Adrenal gland (tissue), 5 donors: ENCODE measurements around the gene CD200R1.

Source experiments
- POLR2A ChIP-seq, 2 donors: fragments of 450-650 bp; IDR thresholded peaks; one replicate each; pipeline ENCODE4 v1.6.1; 2017; ENCODE audit warnings: antibody characterized with exemption in 2 of 2, mild to moderate bottlenecking in 2 of 2, moderate library complexity in 1 of 2
- TF ChIP-seq, protein P1 (sequence below), 6 experiments: fragments of 450-650 bp in 4 of 6; fragments of 200-600 bp in 2 of 6; sonication (generic) in 1 of 6; IDR thresholded peaks; 1 replicate in 5 of 6; 2 replicates in 1 of 6; pipeline versions ENCODE4 v1.5.1 to v1.8.0; 2016 to 2021; ENCODE audit warnings: antibody characterized with exemption in 6 of 6, mild to moderate bottlenecking in 2 of 6, moderate library complexity in 1 of 6
- donor health status: DM: no; HTN: no; CAD: no.

DNA sequence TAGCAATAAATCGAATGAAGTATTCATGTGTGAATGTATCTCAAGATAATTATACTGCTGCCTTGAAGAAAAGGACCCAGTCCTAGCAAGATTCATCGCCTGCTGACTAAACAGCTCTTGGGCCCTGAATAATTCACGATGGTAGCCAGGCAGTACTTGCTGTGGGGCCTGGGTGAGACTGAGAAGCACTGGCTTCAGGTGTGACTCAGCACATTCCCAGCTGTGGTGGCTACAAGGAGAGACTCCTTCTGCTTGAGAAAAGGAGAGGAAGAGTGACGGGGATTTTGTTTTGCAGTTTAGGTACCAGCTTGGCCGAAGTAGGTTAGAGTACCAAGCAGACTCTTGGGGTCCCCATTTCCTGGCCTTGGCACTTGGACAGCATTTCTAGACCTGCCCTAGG, 80.6 kb downstream of the CD200R1 start:
- TF ChIP-seq, protein P1, sequence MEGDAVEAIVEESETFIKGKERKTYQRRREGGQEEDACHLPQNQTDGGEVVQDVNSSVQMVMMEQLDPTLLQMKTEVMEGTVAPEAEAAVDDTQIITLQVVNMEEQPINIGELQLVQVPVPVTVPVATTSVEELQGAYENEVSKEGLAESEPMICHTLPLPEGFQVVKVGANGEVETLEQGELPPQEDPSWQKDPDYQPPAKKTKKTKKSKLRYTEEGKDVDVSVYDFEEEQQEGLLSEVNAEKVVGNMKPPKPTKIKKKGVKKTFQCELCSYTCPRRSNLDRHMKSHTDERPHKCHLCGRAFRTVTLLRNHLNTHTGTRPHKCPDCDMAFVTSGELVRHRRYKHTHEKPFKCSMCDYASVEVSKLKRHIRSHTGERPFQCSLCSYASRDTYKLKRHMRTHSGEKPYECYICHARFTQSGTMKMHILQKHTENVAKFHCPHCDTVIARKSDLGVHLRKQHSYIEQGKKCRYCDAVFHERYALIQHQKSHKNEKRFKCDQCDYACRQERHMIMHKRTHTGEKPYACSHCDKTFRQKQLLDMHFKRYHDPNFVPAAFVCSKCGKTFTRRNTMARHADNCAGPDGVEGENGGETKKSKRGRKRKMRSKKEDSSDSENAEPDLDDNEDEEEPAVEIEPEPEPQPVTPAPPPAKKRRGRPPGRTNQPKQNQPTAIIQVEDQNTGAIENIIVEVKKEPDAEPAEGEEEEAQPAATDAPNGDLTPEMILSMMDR (IDR thresholded peaks at IDR 0.05): no peak
- TF ChIP-seq POLR2A (IDR thresholded peaks at IDR 0.05): no peak
